ENCODE results near the gene GAA. TPM values are rescaled to one million over a fixed set of nuclear protein-coding genes. Genes with fewer than 3 reads are reported as not detected.

Gene GAA
- total RNA-seq, 1 experiment from 2014 or later = 68.4 TPM

Other genes with a start within 250 kb of the GAA start
- gene TBC1D16, start 65.7 kb upstream of the GAA start, total RNA-seq (2014; rRNA removed; shearing (Covaris generic)) = 81.8 and 95.8 TPM in 2 replicates
- 3.8 and 4.2 TPM in 2 replicates for gene CCDC40, start 64.9 kb upstream of the GAA start, total RNA-seq (2014; rRNA removed; shearing (Covaris generic))
- gene EIF4A3, start 45.5 kb downstream of the GAA start, total RNA-seq (2014; rRNA removed; shearing (Covaris generic)) = 126 and 138 TPM in 2 replicates
- gene CARD14, start 68.4 kb downstream of the GAA start, total RNA-seq (2014; rRNA removed; shearing (Covaris generic)) = 0.11 and 0.55 TPM in 2 replicates
- 10.2 and 12.5 TPM in 2 replicates for gene SGSH, start 118.8 kb downstream of the GAA start, total RNA-seq (2014; rRNA removed; shearing (Covaris generic))
- gene SLC26A11, start 118.8 kb downstream of the GAA start, total RNA-seq (2014; rRNA removed; shearing (Covaris generic)) = 19.4 and 20.6 TPM in 2 replicates
- gene RNF213, start 159.3 kb downstream of the GAA start, total RNA-seq (2014; rRNA removed; shearing (Covaris generic)) = 29.4 and 48.8 TPM in 2 replicates

All from H7 (cell line).